Panc1 (cell line): Measurements from ENCODE around the gene RAP1GAP2. TPM values are rescaled to one million over a fixed set of nuclear protein-coding genes. Genes with fewer than 3 reads are reported as not detected.
A peak's percentile ranks its signal among the peaks of the same experiment; 100 is the strongest.

Experiments
- ATAC-seq: fragments of 200-7000 bp; cut with Tn5 transposase; 2 replicates; pipeline ENCODE4 v1.9.1; 2020; ENCODE audit warnings: mild to moderate bottlenecking, moderate library complexity
- BruUV-seq: library from RNA; stranded (reverse); fragments of 400-500 nt; replicated peaks from 2 replicates; lab custom pipeline; 2021; lab: Mats Ljungman, UMichigan
- CTCF ChIA-PET: fragments of 300-600 bp; sonication (Branson Sonifier 250); formaldehyde crosslinking; loops from one replicate; lab custom pipeline; 2022; ENCODE audit warnings: antibody characterized with exemption; lab: Charles Lee
- POLR2A ChIA-PET: fragments of 300-600 bp; sonication (Branson Sonifier 250); formaldehyde crosslinking; loops from one replicate; lab custom pipeline; 2022; ENCODE audit warnings: antibody characterized with exemption; lab: Charles Lee
- DNase-seq: peaks from one replicate; pipeline ENCODE4 v3.0.0-alpha.2; 2010; ENCODE audit warnings: low read depth, low spot score
- H3K27ac ChIP-seq: 2 replicates; pipeline ENCODE4 v1.5.1; 2011; ENCODE audit warnings: mild to moderate bottlenecking, low read length, inconsistent platforms
- H3K27me3 ChIP-seq: fragments of 200-500 bp; sonication (Bioruptor generic); 2 replicates; pipeline ENCODE4 v1.6.0; 2014; ENCODE audit warnings: low read length, inconsistent platforms; ENCODE audit not compliant: control insufficient read depth, insufficient read depth
- H3K36me3 ChIP-seq: fragments of 200-500 bp; sonication (Bioruptor generic); 2 replicates; pipeline ENCODE4 v1.5.1; 2014; ENCODE audit warnings: inconsistent platforms, mild to moderate bottlenecking, low read length, moderate library complexity; ENCODE audit not compliant: control insufficient read depth, insufficient read depth
- H3K4me1 ChIP-seq: 2 replicates; pipeline ENCODE4 v1.5.1; 2011; ENCODE audit warnings: inconsistent platforms, mild to moderate bottlenecking, low read length, moderate library complexity; ENCODE audit not compliant: control insufficient read depth, insufficient read depth
- H3K4me3 ChIP-seq, 2 experiments: 2 replicates each; pipeline ENCODE4 v1.5.1; 2011 to 2012; ENCODE audit warnings: low read depth in 2 of 2, low read length in 2 of 2, mild to moderate bottlenecking in 2 of 2, inconsistent platforms in 1 of 2, moderate library complexity in 1 of 2
- H3K9me3 ChIP-seq: fragments of 200-500 bp; sonication (Bioruptor generic); 2 replicates; pipeline ENCODE4 v1.5.1; 2014; ENCODE audit warnings: low read depth, mild to moderate bottlenecking, inconsistent platforms, low read length, moderate library complexity; ENCODE audit not compliant: control insufficient read depth, insufficient read depth
- POLR2AphosphoS5 ChIP-seq: IDR thresholded peaks from 2 replicates; pipeline ENCODE4 v1.6.1; 2012; ENCODE audit warnings: mild to moderate bottlenecking, low read depth, low read length, moderate library complexity
- SIN3A ChIP-seq: IDR thresholded peaks from 2 replicates; pipeline ENCODE4 v1.6.1; 2012; ENCODE audit warnings: low read depth, mild to moderate bottlenecking, low read length, moderate library complexity, borderline replicate concordance; ENCODE audit not compliant: insufficient read depth
- TCF7L2 ChIP-seq: IDR thresholded peaks from 2 replicates; pipeline ENCODE4 v1.6.1; 2011; ENCODE audit warnings: mild to moderate bottlenecking, low read depth, low read length, inconsistent platforms
- in situ Hi-C: cut with HindIII; loops from 2 replicates; pipeline ENCODE4 v1.10.0; 2016; ENCODE audit warnings: low sequenced_read_pairs, low pct_unique_long_range_greater_than_20kb
- intact Hi-C: fragments of 100-400 bp; cut with micrococcal nuclease; formaldehyde crosslinking; loops from one replicate; pipeline ENCODE4 v1.10.0; 2022; ENCODE audit not compliant: unreplicated experiment
- total RNA-seq: library from RNA; stranded (reverse); gene quantifications from one replicate; pipeline ENCODE4 v1.2.1, GENCODE V29; 2021; ENCODE audit not compliant: unreplicated experiment
- TF ChIP-seq, protein P1 (sequence below): fragments of 450-650 bp; IDR thresholded peaks from 2 replicates; pipeline ENCODE4 v1.5.1; 2017; ENCODE audit warnings: mild to moderate bottlenecking
- TF ChIP-seq, protein P2 (sequence below), 2 experiments: IDR thresholded peaks; 2 replicates each; pipeline ENCODE4 v1.6.1; 2011 to 2012; ENCODE audit warnings: low read depth in 2 of 2, control low read depth in 1 of 2, low read length in 1 of 2, mild to moderate bottlenecking in 1 of 2, moderate library complexity in 1 of 2; ENCODE audit not compliant: insufficient read depth in 1 of 2

RAP1GAP2 gene
- total RNA-seq, 1 experiment from 2014 or later, result 10.0 TPM

DNA sequence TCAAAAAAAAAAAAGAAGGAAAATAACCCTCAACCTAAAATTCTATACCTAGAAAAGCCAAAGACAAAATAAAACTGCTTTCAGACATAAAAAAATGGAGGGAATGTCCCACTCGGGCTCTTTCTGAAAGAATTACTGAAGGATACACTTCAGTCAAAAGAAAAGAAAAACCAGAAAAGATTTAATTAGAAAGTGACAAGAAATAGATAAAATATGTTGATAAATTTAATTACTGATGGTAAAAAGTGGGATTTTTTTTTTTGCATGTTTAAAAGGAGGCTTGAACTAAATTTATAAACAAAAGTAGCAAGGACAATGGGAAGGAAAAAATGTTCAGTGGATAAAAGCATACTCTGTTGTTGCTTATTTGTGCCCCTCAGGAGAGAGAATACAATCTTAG lies 178.1 kb downstream of the RAP1GAP2 start:
- H3K27ac ChIP-seq, result no peak overlapping the region
- CTCF ChIA-PET, result no interaction called here
- no TSS peak for BruUV-seq
- POLR2A ChIA-PET, result no interaction called here
- in situ Hi-C loops (no loop called here), intact Hi-C loops (no loop called here)
- H3K9me3 ChIP-seq, result no peaks in the 10 kb centered on the region
- peaks cover 5% of the 10 kb centered on the region; the same call in 1 of the 2 replicates for H3K36me3 ChIP-seq
- no peak overlapping the region for H3K4me3 ChIP-seq
- DNase-seq (no peak), ATAC-seq (no peak)
- no peaks in the 10 kb centered on the region for H3K27me3 ChIP-seq
- TF ChIP-seq TCF7L2, result no peak
- no peak for TF ChIP-seq SIN3A
- no peaks in the 10 kb centered on the region for H3K4me1 ChIP-seq

DNA sequence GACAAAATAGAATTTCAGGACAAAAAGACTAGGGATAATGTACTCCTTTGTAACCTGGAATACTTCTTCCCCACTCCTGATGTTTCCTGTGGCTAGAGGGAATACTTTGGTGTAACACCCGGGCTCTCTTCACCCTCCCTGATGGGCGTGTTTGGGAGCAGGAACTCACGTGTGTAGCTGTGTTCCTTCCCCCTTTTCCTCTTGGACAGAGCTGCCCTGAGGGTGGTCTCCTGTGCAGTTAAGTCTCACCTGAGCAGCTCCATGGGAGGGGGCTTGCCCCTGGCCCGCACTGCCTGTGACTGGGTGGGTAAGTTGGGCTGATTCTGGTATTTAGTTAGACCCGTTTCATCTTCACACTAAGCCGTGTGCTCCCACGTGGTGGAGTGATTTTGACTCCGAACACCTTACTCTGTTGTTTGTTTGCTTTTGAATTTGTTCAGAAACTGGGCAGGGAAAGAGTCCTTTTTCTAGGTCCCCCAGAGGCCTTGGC lies 179.3 kb downstream of the RAP1GAP2 start:
- no peak for ATAC-seq
- H3K4me3 ChIP-seq, result peak overlapping the region in 1 of 2 experiments; percentile 24; a peak in 1 of 4 replicates

More for the DNA sequence above, 179.3 kb downstream of the RAP1GAP2 start:
- Histone ChIP-seq H3K36me3 (peaks cover 5% of the 10 kb centered on the region; the same call in 1 of the 2 replicates), H3K4me1 (no peaks in the 10 kb centered on the region), H3K27ac (no peak overlapping the region), H3K9me3 (no peaks in the 10 kb centered on the region), H3K27me3 (no peaks in the 10 kb centered on the region)
- intact Hi-C loops, result no loop called here
- CTCF ChIA-PET, result no interaction called here
- no peak for TF ChIP-seq SIN3A
- TF ChIP-seq, protein P1, sequence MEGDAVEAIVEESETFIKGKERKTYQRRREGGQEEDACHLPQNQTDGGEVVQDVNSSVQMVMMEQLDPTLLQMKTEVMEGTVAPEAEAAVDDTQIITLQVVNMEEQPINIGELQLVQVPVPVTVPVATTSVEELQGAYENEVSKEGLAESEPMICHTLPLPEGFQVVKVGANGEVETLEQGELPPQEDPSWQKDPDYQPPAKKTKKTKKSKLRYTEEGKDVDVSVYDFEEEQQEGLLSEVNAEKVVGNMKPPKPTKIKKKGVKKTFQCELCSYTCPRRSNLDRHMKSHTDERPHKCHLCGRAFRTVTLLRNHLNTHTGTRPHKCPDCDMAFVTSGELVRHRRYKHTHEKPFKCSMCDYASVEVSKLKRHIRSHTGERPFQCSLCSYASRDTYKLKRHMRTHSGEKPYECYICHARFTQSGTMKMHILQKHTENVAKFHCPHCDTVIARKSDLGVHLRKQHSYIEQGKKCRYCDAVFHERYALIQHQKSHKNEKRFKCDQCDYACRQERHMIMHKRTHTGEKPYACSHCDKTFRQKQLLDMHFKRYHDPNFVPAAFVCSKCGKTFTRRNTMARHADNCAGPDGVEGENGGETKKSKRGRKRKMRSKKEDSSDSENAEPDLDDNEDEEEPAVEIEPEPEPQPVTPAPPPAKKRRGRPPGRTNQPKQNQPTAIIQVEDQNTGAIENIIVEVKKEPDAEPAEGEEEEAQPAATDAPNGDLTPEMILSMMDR, result no peak
- TF ChIP-seq TCF7L2, result no peak
- TF ChIP-seq, protein P2, sequence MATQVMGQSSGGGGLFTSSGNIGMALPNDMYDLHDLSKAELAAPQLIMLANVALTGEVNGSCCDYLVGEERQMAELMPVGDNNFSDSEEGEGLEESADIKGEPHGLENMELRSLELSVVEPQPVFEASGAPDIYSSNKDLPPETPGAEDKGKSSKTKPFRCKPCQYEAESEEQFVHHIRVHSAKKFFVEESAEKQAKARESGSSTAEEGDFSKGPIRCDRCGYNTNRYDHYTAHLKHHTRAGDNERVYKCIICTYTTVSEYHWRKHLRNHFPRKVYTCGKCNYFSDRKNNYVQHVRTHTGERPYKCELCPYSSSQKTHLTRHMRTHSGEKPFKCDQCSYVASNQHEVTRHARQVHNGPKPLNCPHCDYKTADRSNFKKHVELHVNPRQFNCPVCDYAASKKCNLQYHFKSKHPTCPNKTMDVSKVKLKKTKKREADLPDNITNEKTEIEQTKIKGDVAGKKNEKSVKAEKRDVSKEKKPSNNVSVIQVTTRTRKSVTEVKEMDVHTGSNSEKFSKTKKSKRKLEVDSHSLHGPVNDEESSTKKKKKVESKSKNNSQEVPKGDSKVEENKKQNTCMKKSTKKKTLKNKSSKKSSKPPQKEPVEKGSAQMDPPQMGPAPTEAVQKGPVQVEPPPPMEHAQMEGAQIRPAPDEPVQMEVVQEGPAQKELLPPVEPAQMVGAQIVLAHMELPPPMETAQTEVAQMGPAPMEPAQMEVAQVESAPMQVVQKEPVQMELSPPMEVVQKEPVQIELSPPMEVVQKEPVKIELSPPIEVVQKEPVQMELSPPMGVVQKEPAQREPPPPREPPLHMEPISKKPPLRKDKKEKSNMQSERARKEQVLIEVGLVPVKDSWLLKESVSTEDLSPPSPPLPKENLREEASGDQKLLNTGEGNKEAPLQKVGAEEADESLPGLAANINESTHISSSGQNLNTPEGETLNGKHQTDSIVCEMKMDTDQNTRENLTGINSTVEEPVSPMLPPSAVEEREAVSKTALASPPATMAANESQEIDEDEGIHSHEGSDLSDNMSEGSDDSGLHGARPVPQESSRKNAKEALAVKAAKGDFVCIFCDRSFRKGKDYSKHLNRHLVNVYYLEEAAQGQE (IDR thresholded peaks at IDR 0.05; ENCODE audit: insufficient read depth in 1 of 2, low read depth in 2 of 2, low read length in 1 of 2), result no peak
- no peak for TF ChIP-seq POLR2AphosphoS5
- BruUV-seq, result no TSS peak
- DNase-seq, result no peak
- in situ Hi-C loops, result no loop called here
- POLR2A ChIA-PET, result no interaction called here
